H1 (cell line): ENCODE data around the gene CCDC121. TPM values are rescaled to one million over a fixed set of nuclear protein-coding genes. Genes with fewer than 3 reads are reported as not detected.

ENCODE experiments used
- CTCF ChIA-PET: fragments of 300-600 bp; sonication (Branson Sonifier 250); formaldehyde crosslinking; loops from one replicate; lab custom pipeline; 2021; ENCODE audit not compliant: partially characterized antibody; lab: Charles Lee
- POLR2A ChIA-PET: fragments of 300-600 bp; sonication (Branson Sonifier 250); formaldehyde crosslinking; loops from one replicate; lab custom pipeline; 2021; ENCODE audit warnings: inconsistent platforms; ENCODE audit not compliant: partially characterized antibody; lab: Charles Lee
- DNase-seq, 2 experiments: peaks; one replicate each; pipeline versions ENCODE4 v3.0.0 to v3.0.0-alpha.2; 2010 to 2022; ENCODE audit warnings: low spot score in 2 of 2, low read depth in 1 of 2, mixed read lengths in 1 of 2
- FAIRE-seq: peaks from 2 replicates; lab custom pipeline; 2011; peaks lifted over from hg19 to GRCh38; lab: Jason Lieb, UNC
- H2AFZ ChIP-seq: 2 replicates; pipeline ENCODE4 v1.8.1; 2012; ENCODE audit warnings: low read length, inconsistent platforms
- H2AK5ac ChIP-seq: 2 replicates; pipeline ENCODE4 v1.6.1; 2013; ENCODE audit warnings: low read depth, low read length
- H2BK120ac ChIP-seq: replicated peaks from 2 replicates; pipeline ENCODE3; 2013; ENCODE audit warnings: low read depth, low read length, inconsistent platforms
- H2BK12ac ChIP-seq: 2 replicates; pipeline ENCODE4 v1.6.1; 2013; ENCODE audit warnings: low read depth, low read length
- H2BK15ac ChIP-seq: 2 replicates; pipeline ENCODE4 v1.6.1; 2013; ENCODE audit warnings: low read length
- H2BK20ac ChIP-seq: 2 replicates; pipeline ENCODE4 v1.6.1; 2013; ENCODE audit warnings: low read length
- H2BK5ac ChIP-seq: 2 replicates; pipeline ENCODE4 v1.6.1; 2013; ENCODE audit warnings: low read depth, low read length
- H3K14ac ChIP-seq: 2 replicates; pipeline ENCODE4 v1.6.1; 2013; ENCODE audit warnings: inconsistent platforms; ENCODE audit not compliant: insufficient read length
- H3K18ac ChIP-seq: 2 replicates; pipeline ENCODE4 v1.6.1; 2013; ENCODE audit warnings: low read length; ENCODE audit errors: extremely low read depth
- H3K23ac ChIP-seq: 2 replicates; pipeline ENCODE4 v1.6.1; 2013; ENCODE audit warnings: inconsistent platforms; ENCODE audit not compliant: insufficient read length
- H3K23me2 ChIP-seq: 2 replicates; pipeline ENCODE4 v1.6.1; 2013; ENCODE audit warnings: low read depth, low read length
- H3K27ac ChIP-seq: 2 replicates; pipeline ENCODE4 v1.6.1; 2011; ENCODE audit warnings: low read depth, low read length, inconsistent platforms
- H3K27me3 ChIP-seq, 4 experiments: replicated peaks in 1 of 4; 1 replicate in 1 of 4; 2 replicates in 3 of 4; pipeline versions ENCODE4 v1.6.1 to v1.8.1; 2011 to 2013; ENCODE audit warnings: low read length in 3 of 4, mild to moderate bottlenecking in 3 of 4, inconsistent platforms in 2 of 4, mixed read lengths in 2 of 4, moderate library complexity in 1 of 4; ENCODE audit not compliant: control insufficient read depth in 3 of 4, insufficient read depth in 3 of 4; ENCODE audit errors: extremely low read depth in 1 of 4
- H3K36me3 ChIP-seq, 4 experiments: 2 replicates each; pipeline versions ENCODE4 v1.6.1 to v1.8.1; 2011 to 2013; ENCODE audit warnings: mild to moderate bottlenecking in 4 of 4, low read length in 3 of 4, moderate library complexity in 2 of 4, control low read depth in 1 of 4, inconsistent platforms in 1 of 4; ENCODE audit not compliant: insufficient read depth in 4 of 4, control insufficient read depth in 2 of 4
- H3K4ac ChIP-seq: replicated peaks from 2 replicates; pipeline ENCODE3; 2013; ENCODE audit warnings: low read length, low read depth, mixed read lengths, inconsistent platforms; ENCODE audit not compliant: insufficient read length
- H3K4me1 ChIP-seq, 4 experiments: replicated peaks in 1 of 4; 1 replicate in 1 of 4; 2 replicates in 3 of 4; pipeline versions ENCODE4 v1.6.1 to v1.8.1; 2011 to 2013; ENCODE audit warnings: low read length in 3 of 4, inconsistent platforms in 2 of 4, mixed read lengths in 1 of 4; ENCODE audit not compliant: insufficient read depth in 4 of 4, control insufficient read depth in 3 of 4
- H3K4me2 ChIP-seq, 2 experiments: 2 replicates each; pipeline versions ENCODE4 v1.6.1 to v1.8.1; 2011 to 2013; ENCODE audit warnings: low read depth in 2 of 2, low read length in 2 of 2, control low read depth in 1 of 2, inconsistent platforms in 1 of 2, mild to moderate bottlenecking in 1 of 2; ENCODE audit not compliant: insufficient read depth in 1 of 2
- H3K4me3 ChIP-seq, 4 experiments: fragments of 200-600, 300-600 bp in 1 of 4; sonication (generic), shearing (Covaris generic), sonication (Bioruptor Twin) in 1 of 4; 2 replicates each; pipeline versions ENCODE4 v1.5.1 to v1.8.1; 2011 to 2016; ENCODE audit warnings: low read length in 4 of 4, low read depth in 3 of 4, control low read depth in 2 of 4, inconsistent platforms in 2 of 4, mild to moderate bottlenecking in 2 of 4, mixed read lengths in 1 of 4, moderate library complexity in 1 of 4; ENCODE audit not compliant: insufficient read depth in 2 of 4; ENCODE audit errors: extremely low read depth in 1 of 4
- H3K56ac ChIP-seq: replicated peaks from 2 replicates; pipeline ENCODE3; 2013; ENCODE audit warnings: low read depth, mild to moderate bottlenecking, mixed read lengths, low read length, inconsistent platforms; ENCODE audit not compliant: insufficient read length
- H3K79me1 ChIP-seq: 2 replicates; pipeline ENCODE4 v1.6.1; 2013; ENCODE audit warnings: low read depth, low read length, control low read depth
- H3K79me2 ChIP-seq, 2 experiments: 2 replicates each; pipeline versions ENCODE4 v1.6.1 to v1.8.1; 2012 to 2013; ENCODE audit warnings: low read length in 2 of 2, mild to moderate bottlenecking in 2 of 2, inconsistent platforms in 1 of 2; ENCODE audit not compliant: insufficient read depth in 2 of 2, control insufficient read depth in 1 of 2
- H3K9ac ChIP-seq, 4 experiments: replicated peaks in 1 of 4; 1 replicate in 1 of 4; 2 replicates in 3 of 4; pipeline versions ENCODE4 v1.6.1 to v1.8.1; 2011 to 2013; ENCODE audit warnings: low read depth in 3 of 4, low read length in 3 of 4, control low read depth in 2 of 4, mild to moderate bottlenecking in 2 of 4, moderate library complexity in 2 of 4, inconsistent platforms in 1 of 4; ENCODE audit errors: extremely low read depth in 1 of 4
- H3K9me3 ChIP-seq, 2 experiments: 2 replicates each; pipeline versions ENCODE4 v1.6.1 to v1.8.1; 2012 to 2013; ENCODE audit warnings: mild to moderate bottlenecking in 2 of 2, moderate library complexity in 2 of 2, control low read depth in 1 of 2, inconsistent platforms in 1 of 2, low read depth in 1 of 2, low read length in 1 of 2, mixed read lengths in 1 of 2; ENCODE audit not compliant: insufficient read depth in 2 of 2
- H4K20me1 ChIP-seq, 2 experiments: replicated peaks in 1 of 2; 2 replicates each; pipeline versions ENCODE3 to v1.8.1; 2011 to 2013; ENCODE audit warnings: inconsistent platforms in 2 of 2, low read length in 2 of 2, mild to moderate bottlenecking in 1 of 2; ENCODE audit not compliant: insufficient read depth in 2 of 2, control insufficient read depth in 1 of 2
- H4K5ac ChIP-seq: 2 replicates; pipeline ENCODE4 v1.6.1; 2013; ENCODE audit warnings: low read length, low read depth, mixed read lengths, inconsistent platforms; ENCODE audit not compliant: insufficient read length
- H4K8ac ChIP-seq: 2 replicates; pipeline ENCODE4 v1.8.0; 2013; ENCODE audit warnings: mild to moderate bottlenecking, moderate library complexity, low read length, inconsistent platforms; ENCODE audit not compliant: insufficient read depth; ENCODE audit errors: extremely low read depth
- H4K91ac ChIP-seq: replicated peaks from 2 replicates; pipeline ENCODE3; 2013; ENCODE audit warnings: low read length, mixed read lengths, inconsistent platforms; ENCODE audit not compliant: insufficient read length
- SIRT6 ChIP-seq: IDR thresholded peaks from one replicate; pipeline ENCODE4 v1.7.1; 2012; ENCODE audit warnings: low read length, inconsistent platforms
- SIX5 ChIP-seq: IDR thresholded peaks from 2 replicates; pipeline ENCODE4 v1.6.1; 2011; ENCODE audit warnings: mild to moderate bottlenecking, low read depth, low read length
- YY1 ChIP-seq: IDR thresholded peaks from 2 replicates; pipeline ENCODE4 v1.6.1; 2011; ENCODE audit warnings: low read depth, mild to moderate bottlenecking, low read length
- polyA plus RNA-seq, 7 experiments: library from polyadenylated mRNA; depleted of rRNA in 3 of 7; stranded (reverse) in 5 of 7; unstranded in 2 of 7; fragments of >200 nt in 5 of 7; fragments of 200-250 nt in 2 of 7; gene quantifications; 1 replicate in 5 of 7; 2 replicates in 1 of 7; 4 replicates in 1 of 7; pipeline versions ENCODE4 v1.2.1 to v1.2.3, GENCODE V29; 2011 to 2013; ENCODE audit warnings: missing spikeins in 2 of 7, mixed read lengths in 2 of 7
- total RNA-seq: library from RNA; stranded (reverse); fragmentation: NEBNext Ultra II Directional; extraction: Animal tissue kit (Norgen Biotek cat#: 25700); gene quantifications from 2 replicates; pipeline ENCODE4 v1.2.1, GENCODE V29; 2021

CCDC121 gene
- total and polyA plus RNA-seq, 2 of the 8 experiments (the other 6 are each of a cell fraction or from before 2014, with no cell fraction given) = 0.68 to 1.5 TPM

DNA sequence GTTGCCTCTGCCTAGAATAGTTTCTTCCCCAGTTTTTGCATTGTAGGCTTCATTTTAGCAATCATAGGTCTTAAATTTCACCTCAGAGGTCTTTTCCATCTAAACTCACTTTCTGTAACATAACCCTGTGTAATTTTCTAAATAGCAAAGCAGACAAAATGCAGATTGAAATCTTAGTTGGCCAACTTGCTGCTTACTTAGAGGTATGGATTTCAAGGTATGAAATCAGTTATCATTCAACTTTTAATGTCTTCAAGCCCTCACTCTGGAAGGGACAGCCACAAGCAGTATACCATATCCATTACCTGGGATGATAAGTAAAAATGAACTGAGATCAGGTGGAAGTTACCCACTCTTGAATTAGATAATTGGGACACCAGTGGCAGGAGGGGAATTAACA, 3.9 kb downstream of the CCDC121 start:
- POLR2A ChIA-PET = no interaction called here
- TF ChIP-seq SIRT6 (no peak), SIX5 (no peak), YY1 (no peak)
- TF ChIP-seq, all 59 proteins: peak for 0
- CTCF ChIA-PET = no interaction called here

More for the DNA sequence above, 3.9 kb downstream of the CCDC121 start:
- Histone ChIP-seq H2BK120ac (no peak overlapping the region), H2BK15ac (no peak overlapping the region), H4K91ac (no peak overlapping the region), H2BK5ac (no peak overlapping the region), H3K23me2 (no peaks in the 10 kb centered on the region; the same call in 1 of the 2 replicates), H2AFZ (no peak overlapping the region), H3K79me1 (no peaks in the 10 kb centered on the region), H2AK5ac (no peak overlapping the region), H2BK12ac (no peak overlapping the region), H3K9ac (no peak overlapping the region), H3K4me1 (peaks cover 0 to 4% (median 2%) of the 10 kb centered on the region in 4 experiments; a peak in 4 of 7 replicates), H3K23ac (no peak overlapping the region), H4K5ac (no peak overlapping the region), H2BK20ac (no peak overlapping the region), H3K18ac (no peak overlapping the region), H3K36me3 (peaks cover 0 to 30% (median 3%) of the 10 kb centered on the region in 4 experiments; a peak in 3 of 8 replicates), H3K4me2 (no peak overlapping the region), H3K9me3 (no peaks in the 10 kb centered on the region), H4K20me1 (no peaks in the 10 kb centered on the region), H3K56ac (no peak overlapping the region), H3K79me2 (peaks cover 0 to 8% of the 10 kb centered on the region in 2 experiments; a peak in 2 of 4 replicates), H3K27me3 (no peaks in the 10 kb centered on the region), H3K14ac (no peak overlapping the region), H3K4ac (no peak overlapping the region), H3K27ac (no peak overlapping the region), H3K4me3 (no peak overlapping the region), H4K8ac (no peak overlapping the region)
- FAIRE-seq (no peak), DNase-seq (no peak)
